GM12872 (cell line): ENCODE data around the gene ARSB.

Experiments
- CTCF ChIP-seq: IDR thresholded peaks from 3 replicates; pipeline ENCODE4 v1.5.1; 2011; ENCODE audit warnings: low read depth, mild to moderate bottlenecking, low read length, moderate library complexity; ENCODE audit not compliant: insufficient read depth

The ARSB gene

DNA sequence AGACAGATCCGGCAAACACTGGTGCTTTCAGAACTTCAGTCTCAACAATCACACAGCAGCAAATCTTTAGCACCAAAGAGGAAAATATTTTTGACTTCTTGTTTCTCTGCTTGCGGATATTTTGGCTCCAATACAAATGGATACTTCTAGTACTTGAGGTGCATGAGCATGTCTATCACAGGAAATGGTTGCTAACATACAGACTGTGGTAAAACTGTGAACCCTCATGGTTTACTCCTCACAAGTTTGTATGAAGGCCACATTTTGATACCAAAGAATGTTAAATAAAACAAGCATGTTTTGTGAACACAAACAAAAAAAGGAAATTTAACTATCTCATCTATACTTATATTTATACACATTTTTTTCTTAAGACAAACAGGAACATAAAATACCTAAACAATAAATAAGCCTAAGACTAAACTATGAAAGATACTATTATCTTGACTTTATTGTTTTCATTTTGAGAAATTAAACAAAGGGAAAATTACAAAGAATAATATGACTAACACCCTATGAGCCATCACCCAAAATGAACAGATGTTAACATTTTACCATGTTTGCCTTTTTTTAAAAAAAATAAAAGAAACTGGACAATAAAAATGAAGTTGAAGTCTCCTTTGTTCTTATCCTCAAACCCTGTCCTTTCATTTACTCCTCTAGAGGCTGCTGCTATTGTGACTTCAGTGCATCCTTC, 201.5 kb downstream of the ARSB start:
- no peak for TF ChIP-seq CTCF

- TF ChIP-seq CTCF, result no peak
Observed at GRCh38 chr5:78782728-78783127, 202.4 kb downstream of the ARSB start.

DNA sequence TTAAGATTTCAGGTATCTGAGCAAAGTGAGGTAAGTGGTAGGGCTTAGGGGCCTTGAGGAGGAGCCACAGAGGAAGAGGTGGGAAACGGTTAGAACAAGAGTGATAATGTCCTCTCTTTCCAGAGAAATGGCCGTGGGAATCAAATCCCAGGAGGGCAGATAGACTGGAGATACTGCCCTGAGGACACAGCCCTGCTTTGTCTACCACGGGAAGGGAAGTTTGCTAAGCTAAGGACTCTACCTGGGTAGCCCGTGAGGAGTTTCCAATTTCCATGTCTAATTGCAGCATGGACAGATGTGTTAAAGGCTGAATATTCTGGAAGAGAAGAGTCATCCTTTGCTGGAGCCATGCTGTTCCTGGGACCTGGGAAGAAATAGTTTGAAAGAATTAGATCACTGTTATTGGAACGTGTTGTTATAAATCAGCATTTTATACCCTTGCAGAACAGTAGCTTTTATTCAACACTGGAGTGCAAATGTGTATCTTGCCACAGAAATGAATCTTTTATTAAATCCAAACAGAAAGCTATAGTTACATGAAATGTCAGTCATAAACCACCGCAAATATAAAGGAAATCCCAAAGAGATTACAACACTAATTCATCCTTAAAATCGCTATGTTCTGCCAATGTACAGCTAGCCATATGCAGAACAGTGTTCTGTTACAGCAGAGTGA, 203.4 kb downstream of the ARSB start:
- no peak for TF ChIP-seq CTCF

DNA sequence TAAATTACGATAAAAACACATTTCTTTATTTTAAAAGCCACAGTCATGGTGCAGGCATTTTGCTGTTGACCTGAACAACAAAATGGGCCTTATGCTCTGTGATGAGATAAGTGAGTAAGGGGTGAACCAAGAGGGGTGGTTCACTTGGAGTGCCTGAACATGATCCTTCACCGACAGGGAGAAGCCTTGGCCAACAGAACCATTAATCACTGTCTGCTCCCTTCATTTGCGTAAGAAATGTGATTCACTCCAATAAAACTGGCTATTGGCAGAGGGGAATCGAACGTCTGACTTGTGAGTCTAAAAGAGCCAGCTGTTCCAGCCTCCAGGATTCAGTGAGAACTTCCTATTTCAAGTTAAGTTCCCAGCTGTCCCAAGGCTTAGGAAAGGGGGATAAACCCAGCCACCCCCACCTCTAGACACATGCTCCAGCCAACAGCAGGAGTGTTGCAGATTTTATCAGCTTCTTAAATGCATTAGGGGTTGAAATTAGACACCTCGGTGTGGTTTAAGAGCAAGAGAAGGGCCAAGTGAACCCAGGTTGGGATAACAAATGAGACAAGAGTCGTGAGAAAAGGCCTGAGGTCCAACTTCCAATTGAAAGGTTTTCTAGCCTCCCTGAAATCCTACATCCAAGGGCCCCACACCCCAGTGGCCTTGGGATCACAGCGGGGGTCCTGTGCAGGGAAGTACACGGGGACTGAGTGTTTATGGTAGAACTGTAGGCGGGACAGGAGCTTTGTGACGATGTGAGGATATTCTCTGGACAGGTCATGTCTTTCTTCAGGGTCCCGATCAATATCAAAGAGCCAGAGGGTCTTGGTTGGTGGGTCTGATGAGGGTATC, 205.1 kb downstream of the ARSB start:
- no peak for TF ChIP-seq CTCF

DNA sequence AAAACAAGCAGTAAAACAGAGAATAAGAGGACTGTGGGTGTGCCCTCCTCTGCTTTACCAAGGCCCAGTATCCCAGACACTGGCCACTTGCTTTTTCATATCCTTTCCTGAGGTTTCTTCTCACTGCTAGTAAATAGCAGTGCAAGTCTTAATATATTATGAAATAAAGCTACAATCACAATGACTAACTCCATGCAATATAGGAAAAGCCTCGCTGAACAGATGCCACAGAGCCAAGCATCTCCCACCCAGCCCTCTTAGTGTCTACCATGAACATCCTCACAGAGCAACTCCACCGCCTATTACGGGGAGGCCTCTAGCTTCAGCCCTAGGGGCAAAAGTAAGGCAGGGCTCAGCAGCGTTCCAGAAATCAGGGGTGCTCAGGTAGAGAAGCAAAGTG, 205.8 kb downstream of the ARSB start:
- no peak for TF ChIP-seq CTCF

- no peak for TF ChIP-seq CTCF
Observed at GRCh38 chr5:78778538-78778937, 206.6 kb downstream of the ARSB start.

DNA sequence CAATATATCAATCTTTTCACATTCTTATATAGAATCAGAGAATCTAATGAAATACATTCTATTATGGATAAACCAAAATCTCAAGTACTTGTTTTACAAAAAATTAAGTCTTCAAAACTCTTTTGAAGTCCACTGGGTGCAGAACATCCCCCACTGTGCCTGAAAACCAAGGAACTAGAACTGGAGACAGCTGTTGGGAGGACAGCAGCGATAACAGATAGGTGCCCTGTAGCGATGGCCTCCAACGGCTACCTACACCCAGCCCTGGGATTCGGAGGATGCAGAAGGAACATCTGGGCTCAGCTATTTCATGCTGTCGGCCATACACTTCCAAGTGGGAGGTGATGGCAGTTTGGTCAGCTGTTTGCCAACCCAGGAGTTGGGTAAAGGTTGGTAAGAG, 207.2 kb downstream of the ARSB start:
- TF ChIP-seq CTCF, result no peak
